Dermis blood vessel endothelial cell (primary cell): ENCODE data around the gene RPP30. TPM values are rescaled to one million over a fixed set of nuclear protein-coding genes. Genes with fewer than 3 reads are reported as not detected.
"Not testable (repeated sequence)": the region's sequence is repeated elsewhere in the genome, so short reads cannot be mapped to it uniquely, and the experiment has no call there.

ENCODE experiments used
- DNase-seq: peaks from one replicate; pipeline ENCODE4 v3.0.0; 2010
- total RNA-seq: library from RNA; depleted of rRNA; stranded (reverse); fragments of >200 nt; gene quantifications from 2 replicates; pipeline ENCODE4 v1.2.3, GENCODE V29; 2014

Gene RPP30
- total RNA-seq, 1 donor from 2014 or later, result 38.6 TPM

- DNase-seq, result no peak
Measured at GRCh38 chr10:90872648-90873020, 860 bp downstream of the RPP30 start.

- DNase-seq, result no peak
Measured at GRCh38 chr10:90879062-90879461, 7.3 kb downstream of the RPP30 start.

GRCh38 chr10:90880059-90880719 is 8.4 kb downstream of the RPP30 start:
- peak; percentile 72 for DNase-seq

- DNase-seq, result no peak
Measured at GRCh38 chr10:90884431-90884830, 12.7 kb downstream of the RPP30 start.

GRCh38 chr10:90885176-90885575 is 13.4 kb downstream of the RPP30 start:
- DNase-seq, result no peak

GRCh38 chr10:90887555-90887954 is 15.8 kb downstream of the RPP30 start:
- no peak for DNase-seq

- DNase-seq, result no peak
Measured at GRCh38 chr10:90888387-90888786, 16.6 kb downstream of the RPP30 start.

- DNase-seq, result no peak
Measured at GRCh38 chr10:90889636-90890035, 17.9 kb downstream of the RPP30 start.

GRCh38 chr10:90890347-90890746 is 18.6 kb downstream of the RPP30 start:
- DNase-seq, result no peak

GRCh38 chr10:90893190-90893589 is 21.4 kb downstream of the RPP30 start:
- no peak for DNase-seq

- not testable (repeated sequence) for DNase-seq
Measured at GRCh38 chr10:90896916-90897315, 25.1 kb downstream of the RPP30 start.

- DNase-seq, result peak; percentile 21
Measured at GRCh38 chr10:90905925-90906324, 34.2 kb downstream of the RPP30 start.

- DNase-seq, result no peak
Measured at GRCh38 chr10:90906596-90906995, 34.8 kb downstream of the RPP30 start.

- DNase-seq, result peak; percentile 94
Measured at GRCh38 chr10:90911133-90912051, 39.6 kb downstream of the RPP30 start.

- peak; percentile 59 for DNase-seq
Measured at GRCh38 chr10:90912174-90912573, 40.4 kb downstream of the RPP30 start.

GRCh38 chr10:90912854-90913479 is 41.2 kb downstream of the RPP30 start:
- peak; percentile 62 for DNase-seq

- peak; percentile 52 for DNase-seq
Measured at GRCh38 chr10:90913774-90914420, 42.1 kb downstream of the RPP30 start.

GRCh38 chr10:90914992-90915765 is 43.4 kb downstream of the RPP30 start:
- DNase-seq, result peak; percentile 53

- DNase-seq, result peak; percentile 45
Measured at GRCh38 chr10:90915766-90916075, 43.9 kb downstream of the RPP30 start.

- DNase-seq, result peak; percentile 47
Measured at GRCh38 chr10:90916392-90917237, 44.8 kb downstream of the RPP30 start.

- DNase-seq, result peak; percentile 79
Measured at GRCh38 chr10:90917238-90917967, 45.6 kb downstream of the RPP30 start.
